Right atrium auricular region (tissue), 2 donors: ENCODE data around the gene CTNND2. TPM values are rescaled to one million over a fixed set of nuclear protein-coding genes. Genes with fewer than 3 reads are reported as not detected.

ENCODE experiments used
- DNase-seq: peaks from one replicate; pipeline ENCODE4 v3.0.0-alpha.2; 2019; ENCODE audit warnings: low spot score
- H3K27ac ChIP-seq, 2 donors: fragments of 200-600 bp; sonication (generic); 1 replicate in 1 of 2; 2 replicates in 1 of 2; pipeline ENCODE4 v1.5.1; 2016 to 2019
- H3K27me3 ChIP-seq, 2 donors: fragments of 200-600 bp; sonication (generic); one replicate each; pipeline versions ENCODE4 v1.5.1 to v1.6.0; 2017 to 2019
- H3K36me3 ChIP-seq: fragments of 200-600 bp; sonication (generic); one replicate; pipeline ENCODE4 v1.5.1; 2016
- H3K4me1 ChIP-seq, 2 donors: fragments of 200-600 bp; sonication (generic); one replicate each; pipeline versions ENCODE4 v1.5.1 to v1.6.0; 2017 to 2019
- H3K4me3 ChIP-seq, 2 donors: fragments of 200-600 bp; sonication (generic); 1 replicate in 1 of 2; 2 replicates in 1 of 2; pipeline ENCODE4 v1.5.1; 2017 to 2019; ENCODE audit warnings: mild to moderate bottlenecking in 1 of 2, moderate library complexity in 1 of 2
- H3K9me3 ChIP-seq, 2 donors: fragments of 200-600 bp; sonication (generic); one replicate each; pipeline ENCODE4 v1.5.1; 2019
- CTCF ChIP-seq, 2 donors: fragments of 200-600 bp; sonication (generic); IDR thresholded peaks; one replicate each; pipeline ENCODE4 v1.5.1; 2019; ENCODE audit warnings: antibody characterized with exemption in 2 of 2
- total RNA-seq, 2 donors: library from RNA; depleted of rRNA; stranded (reverse); fragments of >200 nt; gene quantifications; one replicate each; pipeline ENCODE4 v1.1.0, GENCODE V29; 2016

CTNND2 gene
- total RNA-seq, 2 donors from 2014 or later = 8.6 to 9.0 TPM

- no peak overlapping the region for H3K27ac ChIP-seq
- H3K4me3 ChIP-seq = no peak overlapping the region
- no peak for TF ChIP-seq CTCF (IDR thresholded peaks at IDR 0.05)
- H3K27me3 ChIP-seq = no peaks in the 10 kb centered on the region
- DNase-seq = no peak
- no peaks in the 10 kb centered on the region for H3K4me1 ChIP-seq
- no peaks in the 10 kb centered on the region for H3K36me3 ChIP-seq
- H3K9me3 ChIP-seq = no peaks in the 10 kb centered on the region
These were observed 939.4 kb downstream of the CTNND2 start for GRCh38 chr5:10964806-10965205.

- Histone ChIP-seq H3K9me3 (peaks cover 0 to 13% of the 10 kb centered on the region in 2 donors), H3K36me3 (no peaks in the 10 kb centered on the region), H3K4me1 (no peaks in the 10 kb centered on the region), H3K27me3 (no peaks in the 10 kb centered on the region), H3K4me3 (no peak overlapping the region), H3K27ac (no peak overlapping the region)
- no peak for TF ChIP-seq CTCF (IDR thresholded peaks at IDR 0.05)
- DNase-seq = no peak
These were observed 945.5 kb downstream of the CTNND2 start for GRCh38 chr5:10958728-10959127.

- Histone ChIP-seq H3K4me3 (no peak overlapping the region), H3K4me1 (no peaks in the 10 kb centered on the region), H3K36me3 (no peaks in the 10 kb centered on the region), H3K27me3 (no peaks in the 10 kb centered on the region), H3K27ac (no peak overlapping the region), H3K9me3 (no peaks in the 10 kb centered on the region)
- TF ChIP-seq CTCF (IDR thresholded peaks at IDR 0.05) = no peak
- DNase-seq = no peak
These were observed 954.2 kb downstream of the CTNND2 start for GRCh38 chr5:10949856-10950630.

GRCh38 chr5:10946050-10946449, 958.2 kb downstream of the CTNND2 start:
- Histone ChIP-seq H3K9me3 (no peaks in the 10 kb centered on the region), H3K36me3 (no peaks in the 10 kb centered on the region), H3K27me3 (no peaks in the 10 kb centered on the region), H3K4me1 (no peaks in the 10 kb centered on the region), H3K4me3 (no peak overlapping the region), H3K27ac (no peak overlapping the region)
- TF ChIP-seq CTCF (IDR thresholded peaks at IDR 0.05) = no peak
- no peak for DNase-seq

GRCh38 chr5:10941900-10942299, 962.3 kb downstream of the CTNND2 start:
- no peak for TF ChIP-seq CTCF (IDR thresholded peaks at IDR 0.05)
- Histone ChIP-seq H3K9me3 (no peaks in the 10 kb centered on the region), H3K4me3 (no peak overlapping the region), H3K36me3 (no peaks in the 10 kb centered on the region), H3K4me1 (no peaks in the 10 kb centered on the region), H3K27me3 (no peaks in the 10 kb centered on the region), H3K27ac (no peak overlapping the region)
- no peak for DNase-seq
